Lower leg skin (tissue), 3 donors: Measurements from ENCODE around the gene NAV2.

Experiments
- CTCF ChIP-seq, 3 donors: fragments of 450-650 bp; IDR thresholded peaks; one replicate each; pipeline ENCODE4 v1.5.1; 2016; ENCODE audit warnings: antibody characterized with exemption in 3 of 3, mild to moderate bottlenecking in 3 of 3, moderate library complexity in 2 of 3
- POLR2A ChIP-seq, 2 donors: fragments of 450-650 bp; IDR thresholded peaks; one replicate each; pipeline ENCODE4 v1.6.1; 2016 to 2017; ENCODE audit warnings: antibody characterized with exemption in 2 of 2, mild to moderate bottlenecking in 1 of 2, moderate library complexity in 1 of 2

- TF ChIP-seq CTCF (IDR thresholded peaks at IDR 0.05) (no peak), POLR2A (IDR thresholded peaks at IDR 0.05) (no peak)
Measured at GRCh38 chr11:19774329-19774728, 61.7 kb downstream of the NAV2 start.
